Prostate gland (tissue), 2 donors: ENCODE measurements around the gene DIS3L2.

ENCODE experiments used
- POLR2A ChIP-seq: fragments of 450-650 bp; IDR thresholded peaks from one replicate; pipeline ENCODE4 v1.6.1; 2016; ENCODE audit warnings: antibody characterized with exemption, mild to moderate bottlenecking
- POLR2AphosphoS5 ChIP-seq: sonication (generic); formaldehyde crosslinking; IDR thresholded peaks from one replicate; pipeline ENCODE4 v1.6.1; 2017; ENCODE audit warnings: antibody characterized with exemption
- TF ChIP-seq, protein P1 (sequence below), 4 experiments: fragments of 200-600 bp in 2 of 4; fragments of 450-650 bp in 2 of 4; sonication (generic) in 2 of 4; IDR thresholded peaks; 1 replicate in 3 of 4; 2 replicates in 1 of 4; pipeline ENCODE4 v1.5.1; 2016 to 2019; ENCODE audit warnings: antibody characterized with exemption in 4 of 4, mild to moderate bottlenecking in 2 of 4, moderate library complexity in 2 of 4

DNA sequence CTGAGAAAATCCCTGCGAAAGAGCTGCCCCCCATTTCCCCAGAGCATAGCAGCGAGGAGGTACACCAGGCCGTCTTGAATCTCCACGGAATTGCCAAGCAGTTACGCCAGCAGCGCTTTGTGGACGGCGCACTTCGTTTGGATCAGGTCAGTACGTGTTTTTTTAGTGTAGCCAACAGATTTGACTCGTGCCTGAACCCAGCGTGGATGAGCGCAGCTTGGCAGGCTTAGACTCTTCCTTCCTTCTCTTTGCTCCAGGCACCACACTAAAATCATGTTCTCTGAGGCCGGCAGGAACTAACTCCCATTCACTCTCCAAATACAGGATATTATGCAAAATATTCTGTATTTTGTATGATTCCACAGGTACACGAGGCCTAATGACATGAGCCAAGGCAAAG is 301.8 kb downstream of the DIS3L2 start:
- TF ChIP-seq, protein P1, sequence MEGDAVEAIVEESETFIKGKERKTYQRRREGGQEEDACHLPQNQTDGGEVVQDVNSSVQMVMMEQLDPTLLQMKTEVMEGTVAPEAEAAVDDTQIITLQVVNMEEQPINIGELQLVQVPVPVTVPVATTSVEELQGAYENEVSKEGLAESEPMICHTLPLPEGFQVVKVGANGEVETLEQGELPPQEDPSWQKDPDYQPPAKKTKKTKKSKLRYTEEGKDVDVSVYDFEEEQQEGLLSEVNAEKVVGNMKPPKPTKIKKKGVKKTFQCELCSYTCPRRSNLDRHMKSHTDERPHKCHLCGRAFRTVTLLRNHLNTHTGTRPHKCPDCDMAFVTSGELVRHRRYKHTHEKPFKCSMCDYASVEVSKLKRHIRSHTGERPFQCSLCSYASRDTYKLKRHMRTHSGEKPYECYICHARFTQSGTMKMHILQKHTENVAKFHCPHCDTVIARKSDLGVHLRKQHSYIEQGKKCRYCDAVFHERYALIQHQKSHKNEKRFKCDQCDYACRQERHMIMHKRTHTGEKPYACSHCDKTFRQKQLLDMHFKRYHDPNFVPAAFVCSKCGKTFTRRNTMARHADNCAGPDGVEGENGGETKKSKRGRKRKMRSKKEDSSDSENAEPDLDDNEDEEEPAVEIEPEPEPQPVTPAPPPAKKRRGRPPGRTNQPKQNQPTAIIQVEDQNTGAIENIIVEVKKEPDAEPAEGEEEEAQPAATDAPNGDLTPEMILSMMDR (IDR thresholded peaks at IDR 0.05) = no peak
- TF ChIP-seq POLR2AphosphoS5 = no peak
- no peak for TF ChIP-seq POLR2A
